HG03439 (cell line): ENCODE data around the gene ABHD14A.

ENCODE experiments used
- ATAC-seq: cut with Tn5 transposase; IDR thresholded peaks from one replicate; pipeline ENCODE4 v1.9.1; 2021; ENCODE audit warnings: mild to moderate bottlenecking, moderate library complexity; ENCODE audit not compliant: unreplicated experiment

ABHD14A gene

GRCh38 chr3:51955175-51955892, 19.5 kb upstream of the ABHD14A start, which contains the start of gene GPR62:
Gene GPR62, plus strand, starts transcription at chr3:51955381. Its CDS starts 272 bp downstream, at chr3:51955653.
- no peak for ATAC-seq

GRCh38 chr3:51955893-51956770, 18.7 kb upstream of the ABHD14A start:
- ATAC-seq = no peak

DNA sequence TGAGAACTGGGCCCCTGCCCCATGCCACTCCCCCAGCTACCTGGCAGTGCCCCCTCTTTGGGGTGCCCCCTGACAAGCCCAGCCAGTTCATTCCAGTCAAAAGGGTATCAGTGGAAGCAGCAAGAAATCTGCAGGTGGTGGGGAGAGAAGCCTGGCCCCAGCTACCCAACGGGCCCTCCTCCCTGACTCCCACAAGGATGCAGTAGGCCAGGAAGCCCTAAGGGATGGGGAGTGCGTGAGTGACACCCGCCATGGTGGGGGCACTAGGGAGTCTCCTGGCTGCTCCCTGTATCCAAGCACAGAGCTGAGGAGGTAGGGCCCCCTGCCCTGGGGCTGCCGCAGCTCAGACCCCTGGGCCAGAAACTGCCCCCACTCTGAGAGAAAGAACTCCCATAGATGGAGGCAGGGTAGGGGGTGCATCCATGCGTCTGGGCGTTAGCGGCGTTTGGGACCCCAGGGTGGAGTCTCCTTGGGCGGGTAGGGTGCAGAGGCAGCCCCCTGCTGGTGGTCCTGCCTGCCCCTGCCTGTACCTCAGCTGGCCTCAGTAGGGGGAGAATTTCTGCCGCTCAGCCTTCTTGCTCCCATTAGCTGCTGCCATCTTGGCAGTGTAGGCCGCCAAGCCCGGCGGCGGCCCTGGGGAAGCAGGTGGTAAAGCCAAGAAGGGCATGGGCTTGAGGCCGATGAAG, 17.2 kb upstream of the ABHD14A start:
- ATAC-seq = no peak

- ATAC-seq = no peak
These were observed 16.0 kb upstream of the ABHD14A start for GRCh38 chr3:51958603-51959521.

DNA sequence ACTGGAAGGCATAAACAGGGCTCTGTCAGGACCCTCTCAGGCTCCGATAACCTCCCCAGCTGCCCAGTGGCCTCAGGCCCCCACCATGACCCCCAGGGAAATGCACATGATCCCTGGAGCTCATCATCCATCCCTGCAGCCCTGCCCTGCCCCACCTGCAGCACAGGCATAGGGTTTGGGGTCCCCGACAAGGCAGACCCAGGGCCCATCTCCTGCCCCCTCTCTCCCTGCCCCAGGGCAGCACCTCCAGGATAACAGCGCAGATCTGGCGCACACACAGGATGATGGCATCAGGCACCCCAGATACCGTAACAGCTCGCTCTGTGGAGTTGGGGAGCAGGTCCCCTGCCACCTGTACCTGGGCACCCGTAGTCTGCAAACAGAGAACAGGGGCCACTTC, 15.2 kb upstream of the ABHD14A start:
- ATAC-seq = no peak

- ATAC-seq = no peak
These were observed 14.5 kb upstream of the ABHD14A start for GRCh38 chr3:51960386-51960785.

DNA sequence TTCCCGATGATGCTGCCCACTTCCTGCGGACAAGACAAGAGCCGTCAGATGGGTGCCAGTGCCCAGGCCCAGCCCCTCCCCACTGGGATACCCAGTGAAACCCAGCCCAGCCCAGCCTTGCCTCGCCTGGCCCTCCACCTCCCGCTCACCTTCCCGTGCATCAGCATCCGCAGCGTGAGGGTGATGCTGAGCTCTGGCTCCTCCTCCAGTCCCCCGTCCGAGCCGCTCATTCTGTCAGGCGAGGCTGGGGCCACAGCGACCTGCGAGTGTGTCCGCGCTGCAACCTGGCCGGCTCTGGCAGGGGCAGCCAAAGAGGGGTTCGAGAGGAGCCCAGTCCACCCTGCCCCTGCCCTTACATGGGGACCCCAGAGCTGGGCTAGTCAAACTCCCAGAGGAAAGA, 13.9 kb upstream of the ABHD14A start:
- no peak for ATAC-seq

- ATAC-seq = no peak
These were observed 13.0 kb upstream of the ABHD14A start for GRCh38 chr3:51961602-51962569.

- ATAC-seq = no peak
These were observed 11.9 kb upstream of the ABHD14A start for GRCh38 chr3:51962854-51963530.

DNA sequence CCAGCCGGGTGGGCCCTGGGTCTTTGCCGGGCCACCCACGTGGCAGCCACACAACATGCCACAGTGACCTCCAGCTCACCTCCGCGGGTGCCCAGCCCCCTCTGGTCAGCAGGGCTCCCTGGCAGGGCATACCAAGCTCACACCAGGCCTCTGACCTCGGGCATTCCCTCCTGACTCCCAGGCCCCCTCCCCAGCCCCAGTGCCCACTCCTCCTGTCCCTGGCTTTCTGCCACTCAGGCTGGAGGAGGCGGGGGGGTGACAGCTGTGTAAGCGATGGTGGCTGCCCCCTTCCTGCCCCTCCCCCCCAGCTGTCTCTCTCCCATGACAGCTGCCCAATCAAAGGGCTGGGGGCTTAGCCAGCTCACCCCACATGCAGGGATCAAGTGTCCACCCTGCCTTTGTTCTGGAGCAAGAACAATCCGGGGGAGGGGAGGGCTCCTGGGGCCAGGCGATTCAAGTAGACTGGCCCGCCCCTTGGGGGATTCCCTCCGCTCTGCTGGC, 10.9 kb upstream of the ABHD14A start:
- ATAC-seq = no peak

- ATAC-seq = no peak
These were observed 10.3 kb upstream of the ABHD14A start for GRCh38 chr3:51964521-51964920.

DNA sequence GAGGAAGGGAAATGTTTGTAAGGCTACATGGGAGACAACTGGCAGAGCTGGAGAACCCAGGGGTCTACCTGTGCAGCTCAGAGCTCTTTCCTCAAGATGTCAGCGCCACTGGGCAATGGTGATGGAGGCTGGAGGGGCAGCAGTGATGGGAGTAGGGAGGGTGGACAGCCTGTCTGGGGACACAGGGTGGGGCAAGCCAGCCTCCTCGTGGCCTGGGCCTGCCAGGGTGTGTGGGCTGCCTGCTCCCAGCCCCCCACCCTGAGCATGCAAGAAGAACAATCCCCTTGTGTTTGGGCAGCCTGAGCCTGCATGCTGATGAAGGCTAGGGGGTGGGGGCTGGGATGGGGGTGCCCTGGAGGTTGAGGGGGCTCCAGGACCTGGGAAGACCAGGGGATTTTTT, 8.8 kb upstream of the ABHD14A start:
- ATAC-seq = no peak

- ATAC-seq = no peak
These were observed 8.4 kb upstream of the ABHD14A start for GRCh38 chr3:51966486-51966885.

DNA sequence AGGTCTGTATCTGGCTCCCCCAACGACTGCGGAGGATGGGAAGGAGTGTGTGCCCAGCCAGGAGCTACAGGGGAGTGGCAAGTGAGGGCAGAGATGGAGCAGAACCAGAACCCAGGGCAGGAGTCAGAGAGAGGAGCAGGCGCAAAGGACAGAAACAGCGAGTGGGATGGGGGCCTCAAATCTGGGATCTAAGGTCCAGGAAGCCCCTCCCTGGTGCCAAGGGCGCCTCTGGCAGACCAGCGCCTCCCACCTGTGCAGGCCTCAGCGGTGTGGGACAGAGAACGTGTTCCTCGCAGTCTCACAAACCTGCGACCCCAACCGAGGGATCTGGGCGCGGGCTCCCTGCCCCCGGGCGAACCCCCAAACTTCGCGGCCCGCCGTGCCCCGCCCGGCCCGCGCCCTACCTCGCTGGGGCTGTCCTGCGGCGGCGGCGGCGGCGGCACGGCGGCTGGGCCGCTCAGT, 7.9 kb upstream of the ABHD14A start:
- ATAC-seq = no peak

DNA sequence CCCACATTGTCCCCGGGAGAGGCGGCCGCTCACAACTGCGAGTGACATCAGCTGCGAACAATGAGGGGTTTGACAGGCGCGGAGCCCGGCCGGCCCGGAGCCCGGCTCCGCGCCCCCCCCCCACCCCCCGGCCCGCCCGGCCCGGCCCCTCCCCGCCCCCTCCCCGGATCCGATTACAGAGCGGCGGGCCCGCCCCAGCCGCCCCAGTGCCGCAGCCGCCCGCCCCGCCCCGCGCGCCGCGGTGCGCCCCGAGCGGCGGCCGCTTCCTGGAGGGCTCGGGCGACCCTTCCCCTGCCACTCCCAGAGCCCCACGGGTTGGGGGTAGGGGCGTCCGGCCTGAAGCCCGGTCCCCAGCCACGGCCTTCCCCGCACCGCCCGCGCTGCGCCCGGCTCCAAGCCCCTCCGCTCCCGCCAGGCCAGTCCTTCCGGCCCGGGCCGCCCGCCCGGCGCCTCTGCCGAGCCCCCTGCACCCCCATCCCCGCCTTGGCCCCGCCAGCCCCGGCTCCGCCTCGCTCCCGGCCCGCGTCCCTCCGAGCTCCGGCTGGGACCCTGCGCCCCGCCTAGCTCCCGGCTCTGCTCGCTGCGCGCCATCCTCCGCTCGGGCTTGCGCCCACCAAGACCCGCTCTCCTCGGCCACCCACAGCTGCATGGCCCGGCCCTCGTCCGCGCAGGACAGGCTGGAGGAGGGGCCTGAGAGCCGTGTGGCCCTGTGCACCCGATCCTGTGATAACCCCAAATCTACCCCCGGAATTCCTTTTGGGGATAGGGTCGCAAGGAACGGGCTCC, 7.3 kb upstream of the ABHD14A start, which contains the start of gene PCBP4:
Gene PCBP4, minus strand, starts transcription at position 71 of the 786 bp plus-strand sequence. CDS start 6,214 bp downstream, outside the sequence.
- ATAC-seq = peak; percentile 49

GRCh38 chr3:51968170-51968775, 6.6 kb upstream of the ABHD14A start:
- no peak for ATAC-seq
